HCT116 (cell line): ENCODE measurements around the gene GNG13. TPM values are rescaled to one million over a fixed set of nuclear protein-coding genes. Genes with fewer than 3 reads are reported as not detected.

Experiments
- ATAC-seq: fragments of 200-7000 bp; cut with Tn5 transposase; 2 replicates; pipeline ENCODE4 v1.9.1; 2020; ENCODE audit warnings: mild to moderate bottlenecking, moderate library complexity
- BruUV-seq: library from RNA; stranded (reverse); fragments of 400-500 nt; replicated peaks from 2 replicates; lab custom pipeline; 2021; lab: Mats Ljungman, UMichigan
- CTCF ChIA-PET: fragments of 300-600 bp; sonication (Branson Sonifier 250); formaldehyde crosslinking; loops from one replicate; lab custom pipeline; 2021; ENCODE audit warnings: antibody characterized with exemption; lab: Charles Lee
- POLR2A ChIA-PET: fragments of 300-600, 350-600 bp; sonication (Branson Sonifier 250); formaldehyde crosslinking; loops from one replicate; lab custom pipeline; 2021; ENCODE audit warnings: antibody characterized with exemption; lab: Charles Lee
- RAD21 ChIA-PET, 2 experiments: fragments of 300-600 bp; sonication (Branson Sonifier 250); formaldehyde crosslinking; loops; one replicate each; lab custom pipeline; 2023; ENCODE audit warnings: low total read pairs in 2 of 2; ENCODE audit not compliant: uncharacterized antibody in 2 of 2, unreplicated experiment in 2 of 2, low non-redundant PET in 1 of 2; lab: Charles Lee
- DNase-seq: peaks from one replicate; pipeline ENCODE4 v3.0.0-alpha.2; 2010; ENCODE audit warnings: low read depth, low spot score
- H2AFZ ChIP-seq: fragments of 200-600 bp; shearing (Covaris generic), sonication (generic); 2 replicates; pipeline ENCODE4 v1.6.1; 2017; ENCODE audit warnings: low read depth, mixed run types, mixed read lengths, antibody characterized with exemption, low read length; ENCODE audit not compliant: poor library complexity, severe bottlenecking
- H3K27ac ChIP-seq: 2 replicates; pipeline ENCODE4 v1.5.1; 2012; ENCODE audit warnings: low read depth, low read length
- H3K27me3 ChIP-seq: fragments of 200-600 bp; sonication (generic); 2 replicates; pipeline ENCODE4 v1.6.1; 2016; ENCODE audit warnings: mixed run types, low read length, mixed read lengths; ENCODE audit not compliant: insufficient read depth
- H3K36me3 ChIP-seq, 2 experiments: fragments of 200-500 bp in 1 of 2; fragments of 200-600 bp in 1 of 2; sonication (Bioruptor generic) in 1 of 2; sonication (generic) in 1 of 2; 2 replicates each; pipeline versions ENCODE4 v1.5.1 to v1.6.1; 2014 to 2016; ENCODE audit warnings: low read length in 2 of 2, inconsistent platforms in 1 of 2, mixed read lengths in 1 of 2, mixed run types in 1 of 2; ENCODE audit not compliant: insufficient read depth in 2 of 2, control insufficient read depth in 1 of 2
- H3K4me1 ChIP-seq, 2 experiments: fragments of 200-600 bp in 1 of 2; sonication (generic) in 1 of 2; 2 replicates each; pipeline versions ENCODE4 v1.5.1 to v1.6.1; 2012 to 2017; ENCODE audit warnings: low read length in 2 of 2, inconsistent platforms in 1 of 2, mild to moderate bottlenecking in 1 of 2, mixed read lengths in 1 of 2, mixed run types in 1 of 2, moderate library complexity in 1 of 2; ENCODE audit not compliant: insufficient read depth in 2 of 2, control insufficient read depth in 1 of 2
- H3K4me2 ChIP-seq: fragments of 200-600 bp; sonication (generic); 2 replicates; pipeline ENCODE4 v1.6.1; 2017; ENCODE audit warnings: mixed run types, low read length, mixed read lengths
- H3K4me3 ChIP-seq, 2 experiments: fragments of 200-600 bp in 1 of 2; sonication (generic) in 1 of 2; replicated peaks in 1 of 2; 2 replicates each; pipeline ENCODE4 v1.5.1; 2011 to 2016; ENCODE audit warnings: low read length in 2 of 2, control low read depth in 1 of 2, low read depth in 1 of 2, mild to moderate bottlenecking in 1 of 2, mixed read lengths in 1 of 2, mixed run types in 1 of 2
- H3K79me2 ChIP-seq: fragments of 200-600 bp; sonication (generic); 2 replicates; pipeline ENCODE4 v1.6.1; 2017; ENCODE audit warnings: mild to moderate bottlenecking, mixed run types, low read length, moderate library complexity, mixed read lengths; ENCODE audit not compliant: insufficient read depth
- H3K9ac ChIP-seq: fragments of 200-600 bp; sonication (generic); 2 replicates; pipeline ENCODE4 v1.6.1; 2016; ENCODE audit warnings: low read length, mixed read lengths
- H3K9me2 ChIP-seq: fragments of 200-600 bp; sonication (generic), shearing (Covaris generic); 2 replicates; pipeline ENCODE4 v1.6.1; 2017; ENCODE audit warnings: mixed run types, mild to moderate bottlenecking, moderate library complexity; ENCODE audit not compliant: insufficient read depth
- H3K9me3 ChIP-seq, 2 experiments: fragments of 200-500 bp in 1 of 2; fragments of 200-600 bp in 1 of 2; sonication (Bioruptor generic) in 1 of 2; sonication (generic) in 1 of 2; 2 replicates each; pipeline ENCODE4 v1.6.1; 2014 to 2017; ENCODE audit warnings: low read length in 2 of 2, mixed read lengths in 2 of 2, inconsistent platforms in 1 of 2, low read depth in 1 of 2, mild to moderate bottlenecking in 1 of 2, mixed run types in 1 of 2, moderate library complexity in 1 of 2; ENCODE audit not compliant: control insufficient read depth in 1 of 2, insufficient read depth in 1 of 2
- H4K20me1 ChIP-seq: fragments of 200-600 bp; sonication (generic), shearing (Covaris generic); 2 replicates; pipeline ENCODE4 v1.6.1; 2017; ENCODE audit warnings: mixed run types, mild to moderate bottlenecking, moderate library complexity; ENCODE audit not compliant: insufficient read depth
- ATF3 ChIP-seq: IDR thresholded peaks from 2 replicates; pipeline ENCODE4 v1.6.1; 2012
- CBX3 ChIP-seq: IDR thresholded peaks from 2 replicates; pipeline ENCODE4 v1.6.1; 2012; ENCODE audit warnings: low read depth
- CEBPB ChIP-seq: IDR thresholded peaks from 2 replicates; pipeline ENCODE4 v1.6.1; 2012; ENCODE audit warnings: low read depth
- CTCF ChIP-seq, 3 experiments: fragments of 200-600 bp in 1 of 3; sonication (generic) in 1 of 3; IDR thresholded peaks in 2 of 3; conservative IDR thresholded peaks in 1 of 3; 2 replicates each; pipeline ENCODE4 v1.5.1; 2012 to 2017; ENCODE audit warnings: low read depth in 2 of 3, low read length in 2 of 3, antibody characterized with exemption in 1 of 3, borderline replicate concordance in 1 of 3, control low read depth in 1 of 3, mild to moderate bottlenecking in 1 of 3, mixed read lengths in 1 of 3, mixed run types in 1 of 3, moderate library complexity in 1 of 3; ENCODE audit not compliant: insufficient read depth in 1 of 3
- EGR1 ChIP-seq: IDR thresholded peaks from 2 replicates; pipeline ENCODE4 v1.6.1; 2012; ENCODE audit warnings: low read depth
- EZH2phosphoT487 ChIP-seq: fragments of 200-600 bp; IDR thresholded peaks from 2 replicates; pipeline ENCODE4 v1.6.1; 2018; ENCODE audit warnings: antibody characterized with exemption, borderline replicate concordance
- FOSL1 ChIP-seq: IDR thresholded peaks from 2 replicates; pipeline ENCODE4 v1.6.1; 2012; ENCODE audit warnings: low read depth
- MAX ChIP-seq: IDR thresholded peaks from 2 replicates; pipeline ENCODE4 v1.6.1; 2012
- SIN3A ChIP-seq: IDR thresholded peaks from 2 replicates; pipeline ENCODE4 v1.6.1; 2012; ENCODE audit warnings: low read depth
- SRF ChIP-seq: IDR thresholded peaks from 2 replicates; pipeline ENCODE4 v1.6.1; 2012; ENCODE audit warnings: low read depth
- TCF7L2 ChIP-seq: IDR thresholded peaks from 2 replicates; pipeline ENCODE4 v1.7.0; 2011; ENCODE audit warnings: borderline replicate concordance, inconsistent platforms; ENCODE audit not compliant: insufficient read depth, insufficient read length; ENCODE audit errors: extremely low read depth
- YY1 ChIP-seq: IDR thresholded peaks from 2 replicates; pipeline ENCODE4 v1.6.1; 2011; ENCODE audit warnings: low read length, low read depth, moderate library complexity, mild to moderate bottlenecking; ENCODE audit not compliant: insufficient replicate concordance; ENCODE audit errors: extremely low read depth
- ZNF274 ChIP-seq: fragments of 200-500 bp; sonication (Bioruptor generic); IDR thresholded peaks from 2 replicates; pipeline ENCODE4 v1.6.1; 2014; ENCODE audit warnings: mild to moderate bottlenecking, low read depth, low read length, inconsistent platforms
- intact Hi-C: fragments of 100-400 bp; cut with micrococcal nuclease; formaldehyde crosslinking; loops from 2 replicates; pipeline ENCODE4 v1.10.0; 2022
- total RNA-seq: library from RNA; stranded (reverse); gene quantifications from one replicate; pipeline ENCODE4 v1.2.1, GENCODE V29; 2021; ENCODE audit not compliant: unreplicated experiment

GNG13 gene
- total RNA-seq, 1 experiment from 2014 or later = not detected

- no peaks in the 10 kb centered on the region for H3K4me1 ChIP-seq
- no peak overlapping the region for H3K4me3 ChIP-seq
- ChIA-PET RAD21 (no interaction called here), POLR2A (no interaction called here), CTCF (no interaction called here)
- no peak overlapping the region for H2AFZ ChIP-seq
- intact Hi-C loops = no loop called here
- H3K9ac ChIP-seq = no peak overlapping the region
- H3K9me2 ChIP-seq = no peaks in the 10 kb centered on the region
- H3K9me3 ChIP-seq = peaks cover 5 to 16% of the 10 kb centered on the region in 2 experiments; a peak in 2 of 4 replicates
- H3K27me3 ChIP-seq = no peaks in the 10 kb centered on the region
- DNase-seq (no peak), ATAC-seq (no peak)
- TF ChIP-seq EZH2phosphoT487 (no peak), YY1 (no peak), ATF3 (no peak), CBX3 (no peak), ZNF274 (no peak), FOSL1 (no peak), SIN3A (no peak), EGR1 (no peak), CEBPB (no peak), CTCF (IDR thresholded peaks at IDR 0.05 in 2 of 3, conservative IDR thresholded peaks at IDR 0.05 in 1 of 3; ENCODE audit: borderline replicate concordance in 1 of 3, insufficient read depth in 1 of 3, low read depth in 2 of 3, low read length in 2 of 3) (no peak), MAX (no peak), SRF (no peak), TCF7L2 (no peak)
- no peak overlapping the region for H3K4me2 ChIP-seq
- no peaks in the 10 kb centered on the region for H4K20me1 ChIP-seq
- no TSS peak for BruUV-seq
- H3K27ac ChIP-seq = no peak overlapping the region
- no peaks in the 10 kb centered on the region for H3K36me3 ChIP-seq
- no peaks in the 10 kb centered on the region for H3K79me2 ChIP-seq
Measured at GRCh38 chr16:848510-849253, 48.1 kb upstream of the GNG13 start.
